ENCODE measurements around the gene GGT6.
A peak's percentile ranks its signal among the peaks of the same experiment; 100 is the strongest.

Gene GGT6

GRCh38 chr17:4565209-4566141 lies 5.1 kb upstream of the GGT6 start:
- peak; percentile 34 for DNase-seq (ENCODE audit: low read depth)
- no peak overlapping the region for H3K4me3 ChIP-seq (ENCODE audit: low read length)
- TF ChIP-seq CTCF (conservative IDR thresholded peaks at IDR 0.05; ENCODE audit: low read depth, low read length): peak; percentile 90

GRCh38 chr17:4562015-4562969 lies 1.9 kb upstream of the GGT6 start:
- TF ChIP-seq CTCF (conservative IDR thresholded peaks at IDR 0.05; ENCODE audit: low read depth, low read length): no peak
- no peak overlapping the region for H3K4me3 ChIP-seq (ENCODE audit: low read length)

GRCh38 chr17:4560837-4561256 lies 470 bp upstream of the GGT6 start:
- peak; percentile 21 for TF ChIP-seq CTCF (conservative IDR thresholded peaks at IDR 0.05; ENCODE audit: low read depth, low read length)
- DNase-seq (ENCODE audit: low read depth): no peak

More at GRCh38 chr17:4562015-4562969, 1.9 kb upstream of the GGT6 start:
- DNase-seq (ENCODE audit: low read depth): no peak

GRCh38 chr17:4559966-4560365 lies 411 bp downstream of the GGT6 start:
- H3K4me3 ChIP-seq (ENCODE audit: low read length): no peak overlapping the region
- DNase-seq (ENCODE audit: low read depth): no peak
- no peak for TF ChIP-seq CTCF (conservative IDR thresholded peaks at IDR 0.05; ENCODE audit: low read depth, low read length)

More at GRCh38 chr17:4560837-4561256, 470 bp upstream of the GGT6 start:
- no peak overlapping the region for H3K4me3 ChIP-seq (ENCODE audit: low read length)

GRCh38 chr17:4559139-4559791 lies 1.1 kb downstream of the GGT6 start:
- TF ChIP-seq CTCF (conservative IDR thresholded peaks at IDR 0.05; ENCODE audit: low read depth, low read length): no peak
- H3K4me3 ChIP-seq (ENCODE audit: low read length): no peak overlapping the region
- DNase-seq (ENCODE audit: low read depth): no peak

GRCh38 chr17:4558347-4558971 lies 1.9 kb downstream of the GGT6 start:
- DNase-seq (ENCODE audit: low read depth): no peak
- TF ChIP-seq CTCF (conservative IDR thresholded peaks at IDR 0.05; ENCODE audit: low read depth, low read length): no peak
- H3K4me3 ChIP-seq (ENCODE audit: low read length): no peak overlapping the region

Measured in retinal pigment epithelial cell (primary cell).